ENCODE data around the gene TCF7L2. TPM values are rescaled to one million over a fixed set of nuclear protein-coding genes. Genes with fewer than 3 reads are reported as not detected.

The TCF7L2 gene
- total and polyA plus RNA-seq, 9 donors, result 21.1 to 41.7 (median 34.5) TPM

GRCh38 chr10:112948196-112948595, 1.9 kb upstream of the TCF7L2 start:
- Histone ChIP-seq H3K4me1 (ENCODE audit: insufficient read depth) (peaks cover 2% of the 10 kb centered on the region), H3K27ac (no peak overlapping the region), H3K9me3 (no peaks in the 10 kb centered on the region), H3K36me3 (no peaks in the 10 kb centered on the region), H3K4me3 (no peak overlapping the region), H3K27me3 (no peaks in the 10 kb centered on the region)
- DNase-seq, result no peak
- no peak for TF ChIP-seq POLR2A (IDR thresholded peaks at IDR 0.05)
- TF ChIP-seq CTCF (IDR thresholded peaks at IDR 0.05), result no peak
- TF ChIP-seq EP300 (IDR thresholded peaks at IDR 0.05), result no peak
- intact Hi-C loops (cut with DNase I), result no loop called here
- 95 to 98% (median 96%) methylated on average over 1 of the region's 1 CpG for WGBS, 3 donors

- H3K4me1 ChIP-seq (ENCODE audit: insufficient read depth), result peaks cover 7% of the 10 kb centered on the region
- TF ChIP-seq CTCF (IDR thresholded peaks at IDR 0.05), result no peak
- intact Hi-C loops (cut with DNase I), result no loop called here
- H3K4me3 ChIP-seq, result peak overlapping the region; percentile 37
- no peaks in the 10 kb centered on the region for H3K27me3 ChIP-seq
- WGBS, 3 donors, result 14 to 22% (median 18%) methylated on average over 9 of the region's 9 CpGs
- peak overlapping the region; percentile 10 to 40 for H3K27ac ChIP-seq
- no peak for DNase-seq
- H3K36me3 ChIP-seq, result no peaks in the 10 kb centered on the region
- no peaks in the 10 kb centered on the region for H3K9me3 ChIP-seq
Observed at GRCh38 chr10:112949143-112949823, 764 bp upstream of the TCF7L2 start.

GRCh38 chr10:112950714-112951358, 789 bp downstream of the TCF7L2 start:
- 1% methylated on average over 38 to 56 of the region's 56 CpGs for whole genome bisulfite sequencing, 3 donors
- DNase-seq, result peak; percentile 50 to 66 (median 64)
- Histone ChIP-seq H3K27ac (peak overlapping the region; percentile 93 to 98), H3K36me3 (no peaks in the 10 kb centered on the region), H3K4me1 (ENCODE audit: insufficient read depth) (peaks cover 7% of the 10 kb centered on the region), H3K9me3 (no peaks in the 10 kb centered on the region), H3K4me3 (peak overlapping the region; percentile 58), H3K27me3 (no peaks in the 10 kb centered on the region)
- TF ChIP-seq CTCF (IDR thresholded peaks at IDR 0.05) (no peak), EP300 (IDR thresholded peaks at IDR 0.05) (no peak), POLR2A (IDR thresholded peaks at IDR 0.05) (no peak)
- intact Hi-C loops (cut with DNase I), result loop anchor here (5.0 to 10.0 kb wide), 6 partner anchors 101 to 434 kb away; no protein-coding TSS in a partner anchor

GRCh38 chr10:112951359-112952281, 1.6 kb downstream of the TCF7L2 start:
- TF ChIP-seq EP300 (IDR thresholded peaks at IDR 0.05), result no peak
- peak; percentile 6 for TF ChIP-seq POLR2A (IDR thresholded peaks at IDR 0.05)
- TF ChIP-seq CTCF (IDR thresholded peaks at IDR 0.05), result peak in 1 of 3 donors; percentile 12
- peaks cover 8% of the 10 kb centered on the region for H3K4me1 ChIP-seq (ENCODE audit: insufficient read depth)

More at GRCh38 chr10:112951359-112952281, 1.6 kb downstream of the TCF7L2 start:
- DNase-seq, result peak; percentile 73 to 83 (median 75)
- Histone ChIP-seq H3K27me3 (no peaks in the 10 kb centered on the region), H3K9me3 (no peaks in the 10 kb centered on the region), H3K36me3 (no peaks in the 10 kb centered on the region), H3K27ac (peak overlapping the region; percentile 93 to 98), H3K4me3 (peak overlapping the region; percentile 58)
- WGBS, 3 donors, result 0 to 1% (median 0%) methylated on average over 59 to 65 of the region's 65 CpGs
- intact Hi-C loops (cut with DNase I), result loop anchor here (5.0 to 10.0 kb wide), 6 partner anchors 101 to 433 kb away; no protein-coding TSS in a partner anchor

Measured in ovary (tissue), 9 donors.